HG03064 (cell line): ENCODE data around the gene RHBG.

Experiments
- ATAC-seq: cut with Tn5 transposase; IDR thresholded peaks from one replicate; pipeline ENCODE4 v1.9.1; 2021; ENCODE audit warnings: low read depth; ENCODE audit not compliant: unreplicated experiment

The RHBG gene

DNA sequence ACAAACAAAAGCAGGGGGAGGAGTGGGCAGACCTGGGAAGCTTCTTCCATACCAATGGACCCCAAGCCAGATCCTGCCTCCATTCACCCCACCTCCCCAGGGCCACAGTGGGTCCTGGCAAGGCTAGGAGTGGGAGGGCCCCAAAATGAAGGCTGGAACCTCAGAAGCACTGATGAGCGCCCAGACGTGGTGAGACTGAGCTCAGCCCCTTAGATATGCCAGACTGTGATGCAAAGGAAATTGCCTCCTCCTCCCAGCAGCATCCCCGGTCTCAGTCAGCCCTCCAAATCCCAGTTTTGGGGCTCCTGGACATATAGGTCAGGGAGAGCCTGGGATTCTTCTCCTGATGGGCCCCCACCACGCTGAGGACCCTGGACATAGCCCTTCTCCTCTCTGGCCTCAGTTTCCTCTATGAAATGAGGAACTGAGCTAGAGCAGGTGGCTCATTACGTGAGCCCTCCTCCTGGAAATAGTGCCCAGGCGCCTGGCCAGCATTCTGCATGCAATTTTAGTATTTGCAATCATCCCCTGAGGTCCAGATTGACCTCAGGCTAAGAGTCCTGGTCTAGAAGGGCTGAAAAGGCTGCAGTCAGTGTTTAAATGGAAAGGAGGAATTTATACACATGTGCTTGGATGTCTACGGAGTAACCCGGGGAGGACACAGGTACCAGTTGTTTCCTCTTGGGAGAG is 33.5 kb downstream of the RHBG start:
- ATAC-seq: no peak

DNA sequence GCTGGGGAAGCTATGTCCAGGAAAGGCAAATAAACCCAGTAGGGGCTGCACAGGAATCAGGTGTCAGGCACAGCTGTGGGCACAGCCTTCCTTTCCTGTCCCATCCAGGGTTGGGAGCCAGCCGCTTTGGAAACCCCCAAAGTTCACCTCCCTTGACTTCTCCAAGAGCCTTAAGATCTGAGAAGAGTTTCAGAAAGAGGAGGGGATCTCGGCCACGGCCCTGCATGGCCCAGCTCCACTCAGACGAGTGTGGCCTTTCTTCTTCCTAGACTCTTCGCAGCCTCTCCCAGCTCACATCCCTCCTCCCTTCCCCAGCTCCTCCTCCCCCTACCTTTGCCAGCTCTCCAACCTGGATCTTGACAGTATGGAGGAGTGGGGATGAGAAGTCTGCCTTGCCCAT is 36.7 kb downstream of the RHBG start:
- ATAC-seq: no peak

DNA sequence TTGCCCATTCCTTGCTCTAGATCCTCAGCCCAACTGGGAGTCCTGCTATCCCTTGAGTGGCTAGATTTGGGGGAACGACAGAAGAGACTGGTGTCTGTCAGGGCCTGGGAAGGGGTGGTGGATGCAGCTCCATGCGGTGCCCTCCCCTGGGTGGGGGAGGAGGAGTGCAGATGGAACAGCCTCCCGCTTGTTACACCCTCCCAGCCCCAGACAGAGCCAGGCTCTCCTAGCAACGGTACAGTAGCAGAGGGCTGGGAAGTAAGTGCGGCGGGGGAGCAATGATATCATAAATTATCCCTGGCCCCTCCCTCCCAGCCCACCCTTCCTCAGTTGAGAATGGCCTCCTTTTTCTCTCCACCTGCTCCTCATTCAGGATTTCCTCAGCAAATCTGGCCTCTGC is 37.2 kb downstream of the RHBG start:
- no peak for ATAC-seq

DNA sequence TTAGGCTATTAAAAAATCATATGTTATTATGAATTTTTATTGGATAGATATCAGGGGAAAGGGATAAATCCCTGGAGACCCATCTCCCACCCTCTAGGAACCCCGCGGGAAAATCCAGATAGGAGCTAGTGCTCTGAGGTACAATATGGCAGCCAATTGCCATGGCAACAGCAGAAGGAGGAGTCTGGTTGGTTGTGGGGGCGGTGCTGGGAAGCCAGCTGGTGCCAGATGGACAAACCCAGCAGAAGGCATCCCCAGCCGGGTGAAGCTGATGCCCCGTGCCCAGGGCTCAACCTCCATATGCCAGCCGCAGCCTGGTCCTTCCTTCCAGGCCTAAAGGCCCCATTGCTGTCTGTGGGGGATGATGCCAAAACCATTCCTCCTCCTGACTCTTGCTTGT is 38.3 kb downstream of the RHBG start:
- no peak for ATAC-seq

DNA sequence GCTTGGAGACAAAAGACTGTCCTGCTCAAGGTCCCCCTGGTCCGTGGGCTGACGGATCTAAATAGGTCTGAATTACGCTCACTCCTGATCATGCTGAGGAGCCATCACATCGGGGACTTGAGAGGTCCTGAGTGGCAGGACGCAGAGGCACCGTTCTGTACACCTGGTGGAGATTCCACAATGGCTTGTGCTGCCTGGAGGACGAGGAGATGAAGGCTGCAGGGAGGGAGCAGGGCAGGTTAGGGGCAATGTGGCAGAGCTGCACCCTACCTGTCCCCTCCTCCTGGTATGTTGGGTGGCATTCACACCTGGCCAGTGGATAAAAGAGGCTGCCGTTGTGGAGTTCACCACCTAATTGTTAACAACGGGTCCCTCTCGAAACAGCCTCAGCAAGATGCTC is 38.7 kb downstream of the RHBG start:
- ATAC-seq: no peak

DNA sequence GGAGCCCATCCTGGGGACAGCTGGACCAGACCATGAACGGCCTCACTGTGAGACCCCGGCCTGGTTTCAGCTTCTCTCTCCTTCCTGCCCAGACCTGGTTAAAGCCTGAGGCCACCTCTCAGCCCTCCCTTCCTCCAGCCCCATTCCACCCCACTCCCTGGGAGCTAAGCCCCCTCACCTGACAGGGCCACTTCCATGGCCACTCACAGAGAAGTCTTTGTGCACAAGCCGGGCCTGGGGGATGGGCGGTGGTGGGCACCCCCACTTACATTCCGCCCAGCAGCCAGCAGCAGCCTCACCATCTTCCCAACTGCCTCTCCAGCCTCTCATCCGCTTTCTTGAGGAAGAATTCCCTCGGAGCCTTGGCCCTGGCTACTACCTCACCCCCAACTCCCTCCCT is 40.4 kb downstream of the RHBG start:
- ATAC-seq: no peak

DNA sequence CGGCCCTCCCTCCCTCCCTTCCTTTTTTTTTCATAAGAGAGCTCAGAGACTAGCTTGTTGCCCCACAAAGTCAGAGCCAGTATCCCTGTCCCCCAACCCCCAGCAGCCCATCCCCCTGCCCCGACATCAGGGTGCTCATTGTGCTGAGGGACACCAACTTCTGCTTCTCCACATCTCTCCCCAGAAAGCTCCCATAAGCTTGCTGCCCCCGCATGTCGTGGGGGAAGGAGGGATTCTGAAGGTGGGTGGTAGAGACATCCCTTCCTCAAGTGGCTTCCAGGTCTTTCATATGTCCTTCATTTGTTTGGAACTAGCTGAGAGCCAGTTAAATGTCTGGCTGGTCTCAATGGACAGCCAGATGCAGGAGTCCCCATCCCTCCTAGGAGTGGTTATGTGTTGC is 41.2 kb downstream of the RHBG start:
- ATAC-seq: no peak

DNA sequence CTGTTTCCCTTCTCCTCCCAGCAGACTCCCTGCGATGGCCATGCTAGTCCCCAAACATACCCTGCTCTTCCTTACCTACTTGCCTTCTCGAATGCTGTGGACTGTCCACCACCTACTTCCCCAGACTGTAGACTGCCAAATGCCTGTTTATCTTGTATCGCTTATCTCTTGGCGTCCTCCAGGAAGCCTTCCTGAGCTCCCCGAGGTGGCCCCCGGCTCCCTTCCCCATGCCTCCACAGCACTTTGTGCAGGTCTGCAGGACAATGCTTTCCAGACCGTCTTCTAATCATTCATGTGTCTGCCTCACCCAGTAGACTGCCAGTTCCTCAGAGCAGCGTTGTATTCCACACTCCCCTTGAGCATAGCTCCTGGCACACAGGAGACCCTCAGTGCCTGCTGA is 41.7 kb downstream of the RHBG start:
- no peak for ATAC-seq

DNA sequence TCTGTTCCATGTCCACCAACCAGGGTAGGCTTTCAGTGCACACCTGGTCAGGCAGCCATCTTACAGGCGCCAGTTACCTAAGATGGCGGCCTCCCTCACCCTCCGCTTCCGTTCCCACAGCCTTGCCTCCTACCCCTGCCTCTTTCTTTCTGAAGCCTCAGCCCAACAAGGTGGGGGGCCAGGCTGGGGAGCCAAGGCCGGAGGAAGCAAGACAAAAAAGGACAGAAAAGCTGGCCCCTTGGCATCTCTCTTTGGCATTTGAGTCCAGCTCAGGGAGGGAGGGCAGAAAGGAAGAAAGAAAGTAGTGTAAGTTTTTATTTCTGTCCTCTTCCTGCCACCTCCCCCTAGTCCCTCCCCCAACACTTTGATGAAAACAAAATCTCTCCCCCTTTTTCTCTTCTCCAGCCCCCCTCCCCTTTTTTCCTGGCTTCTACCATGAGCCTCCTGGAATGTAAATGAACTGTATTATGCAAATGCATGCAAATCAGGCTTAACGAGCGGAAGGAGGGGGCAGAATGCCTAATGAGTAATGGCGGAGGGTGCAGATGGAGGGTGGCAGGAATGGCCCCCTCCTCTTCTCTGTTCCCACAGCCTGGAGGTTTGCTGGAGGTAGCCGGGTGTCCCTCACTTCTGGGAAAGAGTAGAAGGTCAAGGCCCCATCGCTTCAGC is 43.8 kb downstream of the RHBG start:
- ATAC-seq: no peak

DNA sequence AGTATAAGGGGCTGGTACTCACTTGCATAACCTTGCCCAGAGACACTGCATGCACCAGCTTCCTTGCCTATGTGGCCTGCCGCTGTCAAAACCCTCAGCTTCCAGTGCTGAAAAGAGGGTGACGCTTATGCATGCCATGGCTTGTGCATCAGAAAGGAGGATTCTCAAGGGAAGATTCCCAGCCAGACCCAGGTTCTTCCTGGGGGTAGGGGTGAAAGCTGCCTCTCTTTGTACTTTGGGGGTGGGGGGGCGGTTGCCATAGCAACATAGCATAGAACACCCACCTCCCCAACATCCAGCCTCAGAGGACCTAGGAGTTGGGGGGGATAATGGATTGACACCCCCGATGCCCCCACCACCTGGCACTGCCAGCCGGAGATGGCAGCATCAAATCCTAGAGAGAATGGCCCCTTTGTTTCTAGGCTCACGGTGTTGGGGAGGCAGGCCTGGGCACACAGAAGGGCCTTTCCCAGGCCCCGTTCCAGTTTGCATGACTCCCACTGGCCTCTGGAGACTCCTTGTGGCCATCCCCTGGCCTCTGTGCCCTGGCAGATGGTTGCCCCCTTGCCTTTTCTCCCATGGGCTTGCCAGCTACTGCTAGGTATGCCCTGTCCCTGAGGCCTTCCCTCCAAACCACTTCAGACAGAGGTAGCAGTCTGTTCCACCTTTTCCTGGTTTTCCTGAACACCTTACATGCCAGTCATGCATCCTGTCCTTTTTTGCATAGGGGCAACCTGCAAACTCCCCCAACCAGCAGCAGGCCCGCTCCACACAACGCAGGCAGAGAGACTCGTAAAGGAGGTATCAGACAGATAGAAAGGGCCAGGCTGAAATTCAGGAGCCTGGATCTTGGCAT is 44.6 kb downstream of the RHBG start:
- no peak for ATAC-seq

DNA sequence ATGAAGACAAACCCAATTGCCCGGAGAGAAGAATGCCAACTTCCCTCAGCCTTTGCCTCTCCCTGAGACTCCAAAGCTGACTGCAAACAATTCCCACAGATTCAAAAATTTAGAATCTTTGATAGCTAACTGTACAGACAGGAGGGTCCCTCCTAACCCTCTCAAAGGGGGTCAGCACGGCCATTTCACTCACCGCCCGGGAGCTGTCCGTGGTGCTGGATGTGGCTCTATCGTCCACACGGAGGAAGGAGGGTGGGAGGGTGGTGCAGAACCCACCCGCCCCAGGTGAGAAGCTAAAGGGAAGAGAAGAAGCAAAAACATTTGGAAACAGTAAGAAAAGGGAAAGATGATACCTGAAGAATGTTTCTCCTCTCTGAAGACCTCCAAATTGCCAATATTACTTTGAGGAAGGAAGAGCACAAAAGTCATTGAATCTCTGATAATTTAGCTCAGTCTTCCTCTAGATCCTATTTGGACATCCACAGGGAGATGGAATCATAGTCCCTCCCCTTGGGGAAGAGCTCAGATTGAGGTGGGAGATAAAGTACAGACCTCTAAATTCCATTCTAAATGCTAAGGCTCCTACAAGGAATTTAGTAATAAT is 45.6 kb downstream of the RHBG start:
- no peak for ATAC-seq

DNA sequence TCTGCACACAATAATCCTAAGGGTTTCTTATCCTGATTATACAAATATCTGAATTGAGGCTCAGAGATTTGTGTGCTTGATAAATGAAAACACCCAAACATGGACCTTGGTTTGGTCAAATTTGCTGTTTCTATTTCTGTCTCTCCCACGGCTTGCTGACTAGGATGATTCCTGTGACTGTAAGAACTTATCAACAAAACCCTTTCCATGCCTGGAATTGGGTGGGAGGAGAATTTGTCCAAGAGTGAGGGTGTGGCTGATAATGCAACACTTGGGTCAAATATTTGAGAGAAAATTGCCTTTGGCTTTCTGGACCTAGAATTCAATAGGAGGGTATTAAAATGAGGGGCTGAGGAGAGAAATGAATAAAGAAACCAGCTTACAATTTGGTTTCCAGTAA is 48.0 kb downstream of the RHBG start:
- no peak for ATAC-seq

DNA sequence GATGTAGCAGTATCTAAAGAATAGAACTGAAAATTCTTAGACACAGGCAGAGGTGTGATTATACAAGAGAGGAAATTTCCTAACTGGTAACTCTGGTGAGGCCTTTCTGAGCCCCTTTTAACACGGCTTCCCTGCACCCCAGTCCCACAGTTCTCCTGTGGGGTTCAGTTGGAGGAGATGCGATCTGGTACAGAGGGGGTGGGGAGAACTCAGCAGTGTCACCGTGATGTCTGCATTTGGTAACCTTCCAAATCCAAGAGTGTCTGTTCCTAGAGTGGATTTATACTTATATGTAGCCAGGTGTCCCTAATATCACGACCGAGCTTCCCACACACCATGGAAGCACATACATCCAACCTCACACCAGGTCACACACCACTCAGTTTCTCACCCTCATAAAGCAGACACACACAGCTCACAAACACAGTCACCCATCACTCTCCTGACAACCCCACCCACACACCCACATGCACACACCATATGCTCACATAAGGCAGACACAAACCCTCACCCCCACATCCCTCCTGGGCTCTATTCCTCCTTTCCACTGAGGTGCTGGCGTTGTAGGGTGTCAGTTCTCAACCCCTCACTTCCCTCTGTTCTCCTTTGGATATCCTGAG is 48.5 kb downstream of the RHBG start:
- no peak for ATAC-seq

DNA sequence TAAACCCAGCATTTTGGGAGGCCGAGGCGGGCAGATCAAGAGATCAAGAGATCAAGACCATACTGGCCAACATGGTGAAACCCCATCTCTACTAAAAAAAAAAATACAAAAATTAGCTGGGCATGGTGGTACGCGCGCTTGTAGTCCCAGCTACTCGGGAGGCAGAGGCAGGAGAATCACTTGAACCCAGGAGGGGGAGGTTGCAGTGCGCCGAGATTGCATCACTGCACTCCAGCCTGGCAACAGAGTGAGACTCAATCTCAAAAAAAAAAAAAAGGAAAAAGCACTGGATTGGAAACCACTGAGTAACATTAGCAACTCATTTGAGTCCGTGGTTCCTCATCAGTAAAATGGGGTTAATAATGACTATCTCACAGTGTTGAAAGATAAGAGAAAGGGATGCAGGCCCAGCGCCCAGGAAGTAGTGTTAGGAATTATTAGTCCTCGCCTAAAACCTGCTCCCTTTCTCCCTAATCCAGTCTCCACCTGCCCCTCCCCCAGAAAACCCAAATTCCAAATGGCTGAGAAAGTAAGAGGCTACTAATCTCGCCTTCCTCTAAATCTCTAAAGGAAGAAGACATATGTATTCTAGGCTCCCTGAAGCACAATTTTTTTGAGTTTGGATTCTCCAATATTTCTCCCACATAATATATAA is 49.5 kb downstream of the RHBG start:
- no peak for ATAC-seq

DNA sequence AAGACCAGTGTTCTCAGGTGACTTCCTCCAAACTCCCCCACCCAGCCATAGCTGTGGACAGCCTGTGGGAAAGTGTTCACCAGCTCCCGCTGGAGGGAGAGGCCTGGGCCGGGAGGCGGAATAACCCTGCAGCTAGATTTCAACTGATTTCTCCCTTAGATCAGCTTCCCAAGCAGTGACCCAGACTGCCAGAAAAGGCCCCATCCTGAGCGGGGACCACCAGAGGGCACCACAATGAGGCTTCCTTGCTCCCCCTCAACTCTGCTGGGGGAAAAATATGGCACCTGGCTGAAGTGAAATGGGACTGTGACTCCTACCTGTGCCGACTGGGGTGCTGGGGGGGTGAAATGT is 50.8 kb downstream of the RHBG start:
- no peak for ATAC-seq

DNA sequence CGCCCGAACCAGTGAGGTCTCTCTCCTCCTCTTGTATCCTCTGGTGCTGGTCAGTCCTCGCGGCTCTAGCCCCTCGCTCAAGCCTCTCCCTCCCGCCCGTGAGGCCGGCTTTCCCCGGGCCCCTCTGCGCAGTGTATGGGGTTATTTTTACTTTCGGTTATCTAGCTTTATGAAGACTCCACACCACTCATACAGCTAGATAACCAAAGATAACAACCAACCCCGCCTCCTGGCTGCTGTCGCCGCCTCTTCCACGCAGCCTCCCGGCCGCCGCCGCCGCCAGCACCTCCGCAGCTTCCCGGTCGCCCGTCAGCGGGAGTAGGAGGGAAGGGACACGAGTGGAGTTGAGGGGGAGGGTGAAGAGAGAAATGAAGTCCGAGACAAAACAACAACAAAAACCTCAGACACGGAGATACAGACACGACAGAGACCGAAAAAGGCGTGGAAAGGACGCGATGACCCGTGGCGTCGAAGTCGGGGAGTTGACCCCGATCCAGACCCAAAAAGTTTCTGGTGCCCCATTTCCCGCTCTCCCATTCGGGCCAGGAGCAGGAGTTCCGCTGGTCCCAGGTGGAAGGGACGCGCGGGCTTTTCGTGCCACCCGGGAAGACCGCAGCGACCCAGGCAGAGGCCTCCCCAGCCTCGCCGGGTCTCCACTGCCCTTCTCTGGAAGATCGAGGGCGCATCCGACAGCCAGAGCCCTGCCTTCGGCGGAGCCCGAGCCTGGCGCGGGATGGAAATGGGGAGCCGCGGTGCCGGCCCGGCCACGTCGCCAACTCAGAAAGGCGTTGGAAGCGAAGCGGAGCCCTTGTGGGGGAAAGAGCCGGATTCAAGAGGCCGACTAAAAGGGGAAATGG is 51.4 kb downstream of the RHBG start:
- no peak for ATAC-seq

DNA sequence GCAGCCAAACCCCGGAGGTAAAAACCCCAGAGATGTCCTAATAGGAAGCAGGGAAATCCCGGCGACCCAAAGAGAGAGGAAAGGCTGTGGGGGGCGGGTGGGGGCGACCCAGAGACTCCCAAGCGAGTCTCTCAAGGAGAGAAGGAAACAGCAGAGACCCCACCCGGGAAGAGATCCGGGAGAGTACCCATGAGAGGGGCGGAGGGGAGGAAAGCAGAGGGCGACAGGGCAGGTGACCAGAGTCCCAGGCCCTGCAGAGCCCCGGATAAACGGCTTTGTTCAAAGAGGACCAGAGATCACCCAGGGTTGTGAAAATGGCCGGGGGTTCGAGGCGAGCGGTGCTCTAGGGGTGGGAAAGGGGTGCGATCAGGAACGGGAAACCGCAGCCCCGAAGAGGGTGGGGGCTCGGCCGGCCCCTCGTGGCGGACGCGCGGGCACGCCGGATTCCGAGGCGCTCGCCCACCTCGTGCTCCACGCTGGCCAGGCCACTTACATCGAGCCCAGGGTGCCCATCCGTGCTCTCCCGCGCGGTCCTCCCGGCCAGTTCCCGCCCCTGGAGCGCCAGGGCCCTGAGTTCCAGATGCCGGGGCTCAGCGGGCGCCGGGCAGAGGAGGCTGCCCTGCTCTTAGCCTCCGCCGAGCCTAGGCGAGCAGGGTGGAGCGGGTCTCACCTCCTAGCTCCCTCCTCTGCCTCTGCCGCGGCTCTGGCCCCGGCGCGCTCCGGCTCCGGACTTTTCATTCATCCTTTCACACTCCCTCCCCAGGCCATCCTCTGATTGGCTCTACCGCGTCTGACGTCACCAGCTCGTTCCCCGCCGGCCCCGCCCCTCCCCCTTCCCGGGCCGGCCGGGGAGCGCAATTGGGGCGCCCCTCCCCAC is 52.3 kb downstream of the RHBG start:
- ATAC-seq: no peak

DNA sequence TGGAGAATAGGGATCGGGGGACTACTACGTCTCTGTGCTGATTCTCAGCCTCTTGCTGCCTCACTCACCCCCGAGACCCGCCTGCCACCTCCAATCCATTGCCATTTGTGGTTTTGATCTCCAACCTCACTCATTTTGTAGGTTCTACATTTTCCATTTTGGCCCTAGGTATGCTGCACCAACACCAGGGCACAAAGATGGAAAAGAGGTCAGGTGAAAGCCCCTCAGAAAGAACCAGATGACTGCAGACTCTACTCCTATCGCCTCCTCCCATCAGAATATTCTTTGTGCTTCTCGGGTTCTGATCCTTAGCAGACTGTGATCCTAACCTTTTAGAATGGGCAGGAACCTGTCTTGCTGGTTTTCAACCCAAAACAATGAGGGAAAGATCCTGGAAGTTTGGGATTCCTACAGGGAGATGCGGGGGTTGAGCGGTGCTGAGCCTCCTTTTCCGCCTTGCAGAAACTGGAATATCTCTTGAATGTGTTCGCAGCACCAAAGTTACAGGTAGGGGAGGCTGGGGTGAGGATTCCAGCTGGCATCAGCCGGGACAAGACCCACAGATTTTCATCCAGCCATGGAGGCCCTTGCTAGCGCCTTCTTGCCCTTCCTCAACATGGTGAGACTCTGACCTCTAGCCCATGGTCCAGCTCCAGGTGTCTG is 53.1 kb downstream of the RHBG start:
- no peak for ATAC-seq
